Left ventricle myocardium superior (tissue), 1 donor: ENCODE results near the gene PIK3AP1. TPM values are rescaled to one million over a fixed set of nuclear protein-coding genes. Genes with fewer than 3 reads are reported as not detected.
A peak's percentile ranks its signal among the peaks of the same experiment; 100 is the strongest.
"Not testable (repeated sequence)": the region's sequence is repeated elsewhere in the genome, so short reads cannot be mapped to it uniquely, and the experiment has no call there.

Experiments used
- ATAC-seq: fragments of 200-7000 bp; cut with Tn5 transposase; one replicate; pipeline ENCODE4 v1.9.1; 2020; ENCODE audit warnings: mild to moderate bottlenecking, moderate library complexity
- DNase-seq: peaks from one replicate; pipeline ENCODE4 v3.0.0-alpha.2; 2020
- intact Hi-C: fragments of 100-400 bp; cut with micrococcal nuclease; formaldehyde crosslinking; loops from one replicate; pipeline ENCODE4 v1.11.0; 2022
- total RNA-seq: library from RNA; stranded (reverse); fragmentation: NEBNext Ultra II Directional; extraction: Animal tissue kit (Norgen Biotek cat#: 25700); gene quantifications from one replicate; pipeline ENCODE4 v1.2.1, GENCODE V29; 2021
- donor health status: DM: no; HTN: yes; CAD: no; lungs with severe emphysema.

PIK3AP1 gene
- total RNA-seq, 1 donor from 2014 or later: 7.5 TPM

DNA sequence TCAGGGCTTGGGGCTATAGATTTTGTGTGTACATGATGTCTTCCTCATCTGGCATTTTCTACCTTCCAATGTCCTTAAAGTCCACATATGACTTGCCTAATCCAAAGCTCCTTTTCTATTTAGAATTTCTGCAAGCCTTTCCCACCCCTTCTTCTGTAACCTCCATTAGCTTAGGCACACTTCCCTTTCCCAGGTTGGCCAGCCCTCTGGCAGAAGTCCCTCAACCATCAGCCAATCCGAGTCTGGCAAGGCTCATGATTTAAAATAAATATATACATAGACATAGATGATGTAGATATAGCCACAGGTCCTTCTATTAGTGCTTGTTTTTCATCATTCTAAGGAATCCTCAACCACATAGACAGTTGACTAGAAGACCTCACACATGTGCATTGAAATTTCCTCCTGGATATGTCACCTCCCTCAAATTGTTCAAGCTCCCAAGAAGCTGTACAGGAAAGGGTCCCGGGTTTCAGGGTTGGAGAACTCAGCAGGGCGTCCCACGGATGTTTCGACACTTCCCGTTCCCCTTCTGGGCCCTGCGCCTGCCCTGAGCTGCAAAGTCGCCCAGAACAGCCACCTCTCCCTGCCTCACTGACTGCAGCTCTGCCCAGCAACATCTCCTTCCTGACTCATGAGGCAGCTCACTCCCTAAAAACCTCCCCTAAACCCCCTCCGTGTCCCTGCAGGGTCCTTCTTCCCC lies 20.4 kb upstream of the PIK3AP1 start:
- intact Hi-C loops: no loop called here
- peak; percentile 91 for ATAC-seq
- DNase-seq: peak; percentile 66

DNA sequence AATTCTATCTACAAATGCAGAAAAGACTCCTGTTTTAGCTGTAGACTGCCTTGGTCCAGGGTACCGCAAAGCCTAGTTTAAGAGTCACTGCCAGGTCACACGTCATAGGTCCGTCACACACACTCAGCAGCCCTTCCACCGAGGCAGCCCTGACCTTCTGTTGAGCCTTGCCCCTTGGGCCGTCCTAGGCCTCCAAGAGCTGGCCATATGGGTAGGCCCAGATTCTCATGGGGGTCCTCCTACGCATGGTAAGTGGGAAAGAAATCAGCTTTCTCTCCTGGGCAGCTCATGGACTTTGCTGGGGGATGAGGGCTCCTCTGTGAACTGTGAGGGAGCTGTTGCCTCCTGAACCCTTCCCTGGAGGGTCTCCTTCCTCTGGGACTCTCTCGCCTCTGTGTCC lies 19.8 kb upstream of the PIK3AP1 start:
- intact Hi-C loops: no loop called here
- ATAC-seq (no peak), DNase-seq (no peak)

GRCh38 chr10:96737307-96737902 lies 17.1 kb upstream of the PIK3AP1 start:
- ATAC-seq, DNase-seq, intact Hi-C loops: not testable (repeated sequence)

GRCh38 chr10:96724621-96725020 lies 4.3 kb upstream of the PIK3AP1 start:
- intact Hi-C loops: no loop called here
- no peak for DNase-seq
- ATAC-seq: no peak

DNA sequence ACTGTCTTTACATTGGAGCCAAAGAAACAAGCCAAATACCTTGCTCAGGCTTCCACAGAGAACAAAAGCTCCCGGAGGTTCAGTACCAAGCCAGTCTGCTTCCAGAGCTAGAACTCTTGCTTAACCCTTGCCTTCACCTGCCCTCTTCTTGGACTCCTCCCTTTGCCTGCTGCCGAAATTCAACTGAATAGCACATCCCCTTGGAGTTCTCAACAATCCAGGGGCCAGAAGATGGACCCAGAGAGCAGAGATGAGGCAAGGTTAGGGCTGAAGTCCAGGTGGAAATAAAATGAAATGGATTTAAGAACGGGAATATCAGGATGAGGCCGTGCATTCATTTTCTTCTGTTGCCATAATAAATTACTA lies 876 bp upstream of the PIK3AP1 start:
- intact Hi-C loops: no loop called here
- no peak for ATAC-seq
- DNase-seq: no peak

DNA sequence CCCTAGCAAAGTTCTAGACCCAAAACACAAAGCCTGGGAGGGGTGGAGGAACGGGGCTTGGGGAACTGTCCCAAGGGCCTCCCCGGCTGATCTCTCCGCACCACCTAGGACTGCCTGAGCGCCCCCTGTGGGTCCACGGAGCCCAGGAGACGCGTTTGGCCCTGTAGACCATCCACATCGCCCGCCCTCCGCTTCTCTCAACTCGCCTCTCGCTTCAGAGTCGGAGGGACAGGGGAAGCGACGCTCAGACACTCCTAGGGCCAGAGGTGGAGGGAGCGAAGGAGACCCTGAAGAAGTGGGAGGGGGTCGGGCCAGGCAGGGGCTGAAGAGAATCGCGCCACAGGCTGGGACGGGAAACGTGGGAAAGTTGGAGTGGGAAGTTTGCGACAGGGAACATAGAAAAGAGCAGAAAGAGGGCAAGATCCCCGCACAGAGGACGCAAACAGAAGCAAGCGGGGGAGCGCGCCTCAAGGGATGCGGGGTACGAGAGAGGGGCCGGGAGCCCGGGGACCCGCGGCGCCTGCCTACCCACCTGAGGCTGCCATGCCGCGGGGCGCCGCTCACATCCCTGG lies 378 bp downstream of the PIK3AP1 start:
- DNase-seq (peak; percentile 82), ATAC-seq (peak; percentile 76)
- intact Hi-C loops: no loop called here

DNA sequence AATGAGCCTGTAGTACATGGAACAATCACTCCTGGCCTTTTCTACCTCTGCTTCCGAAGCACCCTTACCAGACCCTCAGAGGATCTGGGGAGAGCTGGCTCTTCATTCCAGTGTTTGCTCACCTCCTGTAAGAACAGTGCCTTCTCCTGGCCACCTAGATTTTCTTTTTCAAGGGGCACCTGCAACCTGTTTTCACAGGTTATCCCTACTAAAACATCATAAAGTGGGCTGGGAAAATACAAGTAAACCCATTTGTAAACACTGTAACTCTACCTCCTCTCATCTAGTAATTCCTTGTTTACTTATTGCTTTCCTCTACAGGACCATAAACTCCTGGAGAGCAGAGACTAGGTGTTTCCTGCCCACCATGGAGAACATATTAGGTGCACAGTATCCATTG lies 1.1 kb downstream of the PIK3AP1 start:
- ATAC-seq (no peak), DNase-seq (no peak)
- intact Hi-C loops: no loop called here

GRCh38 chr10:96718304-96718990 lies 1.9 kb downstream of the PIK3AP1 start:
- DNase-seq (no peak), ATAC-seq (no peak)
- intact Hi-C loops: no loop called here

DNA sequence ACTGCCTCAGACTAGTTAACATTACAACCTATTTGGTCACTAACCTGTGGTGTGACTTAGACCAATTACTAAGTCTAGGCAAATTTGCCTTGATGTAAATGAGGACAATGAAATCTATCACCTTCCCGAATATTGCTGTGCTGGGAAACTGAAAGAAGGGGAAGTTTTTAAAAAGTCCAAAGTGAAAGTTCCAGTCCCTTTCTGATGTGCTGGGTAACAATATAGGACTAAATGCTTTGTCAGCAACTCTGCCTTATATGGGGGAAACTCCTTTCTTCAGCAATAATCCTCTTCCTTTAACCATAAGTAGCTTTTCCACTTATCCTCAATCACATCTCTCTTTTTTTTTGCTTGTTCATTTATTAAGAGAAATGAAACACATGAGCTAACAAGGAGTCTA lies 3.9 kb downstream of the PIK3AP1 start:
- DNase-seq (no peak), ATAC-seq (no peak)
- intact Hi-C loops: no loop called here

GRCh38 chr10:96714746-96715255 lies 5.5 kb downstream of the PIK3AP1 start:
- no peak for ATAC-seq
- no peak for DNase-seq
- intact Hi-C loops: no loop called here

GRCh38 chr10:96714031-96714590 lies 6.2 kb downstream of the PIK3AP1 start:
- intact Hi-C loops: no loop called here
- ATAC-seq (no peak), DNase-seq (no peak)

- ATAC-seq (no peak), DNase-seq (no peak)
- intact Hi-C loops: no loop called here
These were observed 7.5 kb downstream of the PIK3AP1 start for GRCh38 chr10:96712662-96713271.

DNA sequence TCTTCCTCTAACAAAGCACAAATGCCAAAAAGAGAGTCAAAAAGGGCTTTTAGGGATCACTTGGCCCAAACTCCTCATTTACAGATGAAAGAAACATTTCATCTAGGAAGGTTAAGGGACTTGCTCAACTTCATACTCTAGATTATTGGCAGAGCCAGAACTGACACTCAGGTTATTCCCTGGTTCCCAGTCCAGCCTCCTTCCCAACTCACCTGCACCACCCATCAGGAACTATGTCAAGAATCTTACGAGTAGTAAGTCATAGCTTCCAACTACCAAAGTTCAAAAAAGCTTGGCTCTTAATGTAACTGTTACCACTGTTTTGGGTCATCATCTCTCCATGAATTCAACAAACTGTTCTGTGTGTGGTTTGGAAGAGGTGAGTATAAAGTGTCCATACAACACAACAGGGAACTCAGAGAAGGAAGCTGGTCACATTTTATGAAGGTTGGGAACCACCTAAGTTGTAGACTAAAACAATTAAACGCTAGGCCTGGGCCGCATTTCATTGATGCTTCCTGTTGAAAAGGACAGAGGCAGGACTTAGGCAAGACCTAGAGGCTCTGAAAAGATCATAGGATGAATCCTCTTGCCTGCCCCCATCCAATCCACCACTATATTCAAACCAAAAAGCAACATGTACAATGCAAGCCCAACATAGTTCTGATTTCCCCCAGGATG lies 9.1 kb downstream of the PIK3AP1 start:
- ATAC-seq: no peak
- DNase-seq: no peak
- intact Hi-C loops: no loop called here

- intact Hi-C loops: no loop called here
- no peak for ATAC-seq
- DNase-seq: no peak
These were observed 10.8 kb downstream of the PIK3AP1 start for GRCh38 chr10:96709525-96709924.

DNA sequence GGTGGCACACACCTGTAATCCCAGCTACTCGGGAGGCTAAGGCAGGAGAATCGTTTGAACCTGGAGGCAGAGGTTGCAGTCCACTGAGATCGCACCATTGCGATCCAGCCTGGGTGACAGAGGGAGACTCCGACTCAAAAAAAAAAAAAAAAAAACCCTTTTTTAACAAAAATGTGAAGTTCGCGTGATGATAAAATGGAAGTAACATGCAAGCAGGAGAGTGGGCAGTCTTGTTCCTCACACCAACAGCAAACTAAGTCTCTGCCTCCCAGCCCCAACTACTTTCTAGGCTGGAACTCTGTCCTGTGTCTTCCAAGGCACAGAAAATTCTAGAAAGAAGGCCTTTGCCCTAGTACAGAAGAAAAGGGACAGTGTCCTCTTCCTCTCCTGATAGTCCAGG lies 11.3 kb downstream of the PIK3AP1 start:
- DNase-seq (no peak), ATAC-seq (no peak)
- intact Hi-C loops: no loop called here

GRCh38 chr10:96708456-96708855 lies 11.9 kb downstream of the PIK3AP1 start:
- ATAC-seq: peak; percentile 69
- no peak for DNase-seq
- intact Hi-C loops: no loop called here

DNA sequence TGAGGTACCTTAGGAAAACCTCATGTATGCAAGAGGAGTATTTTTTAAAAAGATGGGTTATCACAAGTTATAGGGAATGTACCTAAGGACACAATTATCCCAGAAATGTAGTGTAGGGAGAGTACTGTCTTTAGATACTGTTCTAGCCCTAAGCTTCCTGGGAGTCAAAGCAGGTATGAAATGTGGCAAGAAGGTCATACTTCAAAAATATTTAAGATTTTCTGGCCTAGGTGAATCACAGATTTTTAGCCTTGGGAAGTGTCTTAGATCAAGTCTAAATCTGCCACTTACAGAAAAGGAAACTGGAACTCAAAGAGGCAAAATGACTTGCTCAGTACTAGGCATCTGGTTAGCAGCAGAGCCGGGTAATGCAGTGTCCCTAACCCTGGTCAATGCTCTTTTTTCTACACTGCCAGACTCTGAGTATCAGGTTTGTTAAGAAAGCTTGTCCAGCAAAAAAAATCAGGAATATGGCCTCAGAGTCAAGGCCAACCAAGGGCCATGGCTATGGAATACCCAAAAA lies 13.9 kb downstream of the PIK3AP1 start:
- ATAC-seq (no peak), DNase-seq (no peak)
- intact Hi-C loops: no loop called here

DNA sequence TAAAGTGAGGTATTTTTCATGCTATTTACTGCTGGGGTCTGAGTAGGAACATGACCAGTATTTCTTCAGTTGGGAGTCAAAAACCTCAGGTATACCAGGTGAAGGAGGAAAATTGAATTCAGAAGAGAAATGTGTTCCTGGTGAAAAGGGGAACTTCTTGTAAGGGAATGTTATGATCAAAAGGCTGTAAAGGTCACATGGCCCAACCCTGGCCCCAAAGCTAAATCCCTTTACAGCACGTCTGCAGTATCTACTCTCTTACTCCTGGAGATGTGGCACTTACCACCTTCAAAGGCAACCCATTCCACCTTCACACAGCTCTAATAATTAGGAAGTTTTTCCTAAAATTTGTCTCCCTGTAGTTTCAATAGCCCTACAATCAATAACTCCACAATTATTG lies 15.2 kb downstream of the PIK3AP1 start:
- ATAC-seq (no peak), DNase-seq (no peak)
- intact Hi-C loops: no loop called here

DNA sequence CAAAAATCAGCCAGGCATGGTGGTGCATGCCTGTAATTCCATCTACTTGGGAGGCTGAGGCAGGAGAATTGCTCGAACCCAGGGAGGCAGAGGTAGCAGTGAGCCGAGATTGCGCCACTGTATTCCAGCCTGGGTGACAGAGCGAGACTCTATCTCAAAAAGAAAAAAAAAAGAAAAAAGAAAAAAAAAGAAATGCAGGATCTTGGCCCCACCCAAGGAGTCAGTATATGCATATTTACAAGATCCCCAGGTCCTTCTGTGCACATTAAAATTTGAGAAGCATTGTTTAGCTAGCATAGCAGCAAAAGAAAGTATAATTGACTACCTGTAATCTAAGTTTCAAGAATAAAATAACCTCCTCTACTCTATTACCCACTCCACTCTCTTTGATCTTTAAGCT lies 15.8 kb downstream of the PIK3AP1 start:
- ATAC-seq (no peak), DNase-seq (no peak)
- intact Hi-C loops: no loop called here
